HEK293 (cell line): ENCODE measurements around the gene TRPM2.

Experiments
- CTCF ChIA-PET: fragments of 350-600 bp; formaldehyde crosslinking; extraction: SDS; loops from one replicate; lab custom pipeline; 2021; ENCODE audit warnings: antibody characterized with exemption; lab: Yijun Ruan, JAX
- POLR2A ChIA-PET: fragments of 300-600 bp; formaldehyde crosslinking; extraction: SDS; loops from one replicate; lab custom pipeline; 2020; ENCODE audit warnings: antibody characterized with exemption, inconsistent platforms; lab: Yijun Ruan, JAX
- H3K27ac ChIP-seq: fragments of 200-500 bp; sonication (Bioruptor generic); 2 replicates; pipeline ENCODE4 v1.5.1; 2014; ENCODE audit warnings: low read depth, low read length, control low read depth, inconsistent platforms; ENCODE audit errors: extremely low read depth
- H3K36me3 ChIP-seq, 2 experiments: fragments of 200-500 bp in 1 of 2; sonication (Bioruptor generic) in 1 of 2; 1 replicate in 1 of 2; 2 replicates in 1 of 2; pipeline ENCODE4 v1.5.1; 2014 to 2017; ENCODE audit warnings: inconsistent platforms in 2 of 2, low read length in 2 of 2; ENCODE audit not compliant: control insufficient read depth in 2 of 2, insufficient read depth in 1 of 2
- H3K4me1 ChIP-seq: fragments of 200-500 bp; sonication (Bioruptor generic); 2 replicates; pipeline ENCODE4 v1.5.1; 2014; ENCODE audit warnings: mild to moderate bottlenecking, low read length, inconsistent platforms; ENCODE audit not compliant: control insufficient read depth, insufficient read depth
- H3K4me3 ChIP-seq: 2 replicates; pipeline ENCODE4 v1.5.1; 2011; ENCODE audit warnings: low read depth, mild to moderate bottlenecking, control low read depth, low read length, moderate library complexity
- H3K9me3 ChIP-seq: fragments of 200-500 bp; sonication (Bioruptor generic); 2 replicates; pipeline ENCODE4 v1.5.1; 2014; ENCODE audit warnings: low read depth, low read length, inconsistent platforms; ENCODE audit not compliant: control insufficient read depth, insufficient read depth
- KLF16 ChIP-seq: fragments of 450-650 bp; formaldehyde crosslinking; IDR thresholded peaks from 2 replicates; pipeline ENCODE4 v1.5.1; 2017; ENCODE audit warnings: missing biosample characterization, missing genetic modification characterization
- MEIS1 ChIP-seq: sonication (generic); formaldehyde crosslinking; IDR thresholded peaks from 2 replicates; pipeline ENCODE4 v1.8.1; 2022; ENCODE audit warnings: missing genetic modification reagents, mild to moderate bottlenecking, borderline replicate concordance
- WT1 ChIP-seq: fragments of 450-650 bp; formaldehyde crosslinking; IDR thresholded peaks from 2 replicates; pipeline ENCODE4 v1.5.1; 2016; ENCODE audit warnings: missing biosample characterization, missing genetic modification characterization
- ZEB2 ChIP-seq: fragments of 450-650 bp; formaldehyde crosslinking; IDR thresholded peaks from 2 replicates; pipeline ENCODE4 v1.5.1; 2016; ENCODE audit warnings: missing biosample characterization, missing genetic modification characterization
- ZNF211 ChIP-seq: fragments of 450-650 bp; formaldehyde crosslinking; IDR thresholded peaks from 2 replicates; pipeline ENCODE4 v1.5.1; 2016; ENCODE audit warnings: low read depth, missing biosample characterization, missing genetic modification characterization
- ZNF221 ChIP-seq: fragments of 450-650 bp; formaldehyde crosslinking; IDR thresholded peaks from 2 replicates; pipeline ENCODE4 v1.5.1; 2017; ENCODE audit warnings: missing biosample characterization, missing genetic modification characterization, borderline replicate concordance
- ZNF239 ChIP-seq: fragments of 450-650 bp; formaldehyde crosslinking; IDR thresholded peaks from 2 replicates; pipeline ENCODE4 v1.5.1; 2016; ENCODE audit warnings: missing biosample characterization, missing genetic modification characterization
- ZNF394 ChIP-seq: fragments of 450-650 bp; formaldehyde crosslinking; IDR thresholded peaks from 2 replicates; pipeline ENCODE4 v1.5.1; 2016; ENCODE audit warnings: missing biosample characterization, missing genetic modification characterization, mild to moderate bottlenecking, moderate library complexity, borderline replicate concordance
- ZNF423 ChIP-seq: fragments of 450-650 bp; formaldehyde crosslinking; IDR thresholded peaks from 2 replicates; pipeline ENCODE4 v1.5.1; 2016; ENCODE audit warnings: missing biosample characterization, missing genetic modification characterization
- ZNF558 ChIP-seq: fragments of 450-650 bp; formaldehyde crosslinking; IDR thresholded peaks from 2 replicates; pipeline ENCODE4 v1.5.1; 2016; ENCODE audit warnings: missing biosample characterization, missing genetic modification characterization
- ZNF560 ChIP-seq: fragments of 450-650 bp; formaldehyde crosslinking; IDR thresholded peaks from 2 replicates; pipeline ENCODE4 v1.5.1; 2017; ENCODE audit warnings: missing biosample characterization, missing genetic modification characterization, borderline replicate concordance
- ZNF585B ChIP-seq: fragments of 450-650 bp; formaldehyde crosslinking; IDR thresholded peaks from 2 replicates; pipeline ENCODE4 v1.5.1; 2016; ENCODE audit warnings: missing biosample characterization, missing genetic modification characterization
- ZNF76 ChIP-seq: fragments of 450-650 bp; formaldehyde crosslinking; IDR thresholded peaks from 2 replicates; pipeline ENCODE4; 2016; ENCODE audit warnings: low read depth, missing biosample characterization, missing genetic modification characterization, borderline replicate concordance
- ZXDB ChIP-seq: fragments of 450-650 bp; formaldehyde crosslinking; IDR thresholded peaks from 2 replicates; pipeline ENCODE4 v1.5.1; 2016; ENCODE audit warnings: missing biosample characterization, missing genetic modification characterization
- TF ChIP-seq, protein P1 (sequence below): fragments of 450-650 bp; formaldehyde crosslinking; IDR thresholded peaks from 2 replicates; pipeline ENCODE4 v1.5.1; 2016; ENCODE audit warnings: missing biosample characterization, missing genetic modification characterization
- TF ChIP-seq, protein P2 (sequence below): fragments of 450-650 bp; formaldehyde crosslinking; IDR thresholded peaks from 2 replicates; pipeline ENCODE4 v1.5.1; 2017; ENCODE audit warnings: missing biosample characterization, missing genetic modification characterization

TRPM2 gene

DNA sequence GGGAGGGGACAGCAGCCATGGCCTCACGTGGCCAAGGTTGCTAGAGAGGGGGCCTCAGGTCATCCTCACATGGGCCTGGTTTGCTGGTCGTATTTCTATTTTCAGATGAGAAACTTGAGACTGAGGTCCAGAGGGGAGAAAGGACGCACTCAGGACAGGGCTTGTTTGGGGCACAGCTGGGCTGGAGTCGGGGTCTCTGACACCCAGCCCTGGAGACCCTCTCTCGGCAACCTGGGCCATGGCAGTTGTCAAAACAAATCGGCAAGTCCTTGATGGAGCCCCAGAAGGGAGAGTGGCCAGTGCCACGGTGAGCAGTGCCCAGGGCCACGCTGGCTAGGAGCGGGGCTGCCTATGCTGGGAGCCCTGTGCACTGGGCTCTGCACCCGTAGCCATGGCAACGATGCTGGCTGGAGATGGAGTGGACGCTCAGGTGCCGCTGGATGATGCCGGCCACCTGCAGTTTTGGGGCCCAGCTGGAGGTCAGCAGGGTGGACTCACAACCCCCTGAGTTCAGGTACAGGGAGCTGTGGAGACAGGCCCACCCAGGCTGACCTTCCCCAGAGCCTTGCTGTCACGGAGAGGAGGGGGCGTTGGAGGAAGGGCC, 113.0 kb downstream of the TRPM2 start:
- CTCF ChIA-PET, result no interaction called here
- Histone ChIP-seq H3K27ac (no peak overlapping the region), H3K9me3 (no peaks in the 10 kb centered on the region), H3K4me3 (no peak overlapping the region), H3K36me3 (no peaks in the 10 kb centered on the region), H3K4me1 (no peaks in the 10 kb centered on the region)
- TF ChIP-seq ZNF558 (tag by site-specific recombination) (no peak), KLF16 (tag by site-specific recombination) (no peak), ZNF239 (tag by site-specific recombination) (no peak), WT1 (no peak), ZEB2 (tag by site-specific recombination) (no peak)
- POLR2A ChIA-PET, result no interaction called here

DNA sequence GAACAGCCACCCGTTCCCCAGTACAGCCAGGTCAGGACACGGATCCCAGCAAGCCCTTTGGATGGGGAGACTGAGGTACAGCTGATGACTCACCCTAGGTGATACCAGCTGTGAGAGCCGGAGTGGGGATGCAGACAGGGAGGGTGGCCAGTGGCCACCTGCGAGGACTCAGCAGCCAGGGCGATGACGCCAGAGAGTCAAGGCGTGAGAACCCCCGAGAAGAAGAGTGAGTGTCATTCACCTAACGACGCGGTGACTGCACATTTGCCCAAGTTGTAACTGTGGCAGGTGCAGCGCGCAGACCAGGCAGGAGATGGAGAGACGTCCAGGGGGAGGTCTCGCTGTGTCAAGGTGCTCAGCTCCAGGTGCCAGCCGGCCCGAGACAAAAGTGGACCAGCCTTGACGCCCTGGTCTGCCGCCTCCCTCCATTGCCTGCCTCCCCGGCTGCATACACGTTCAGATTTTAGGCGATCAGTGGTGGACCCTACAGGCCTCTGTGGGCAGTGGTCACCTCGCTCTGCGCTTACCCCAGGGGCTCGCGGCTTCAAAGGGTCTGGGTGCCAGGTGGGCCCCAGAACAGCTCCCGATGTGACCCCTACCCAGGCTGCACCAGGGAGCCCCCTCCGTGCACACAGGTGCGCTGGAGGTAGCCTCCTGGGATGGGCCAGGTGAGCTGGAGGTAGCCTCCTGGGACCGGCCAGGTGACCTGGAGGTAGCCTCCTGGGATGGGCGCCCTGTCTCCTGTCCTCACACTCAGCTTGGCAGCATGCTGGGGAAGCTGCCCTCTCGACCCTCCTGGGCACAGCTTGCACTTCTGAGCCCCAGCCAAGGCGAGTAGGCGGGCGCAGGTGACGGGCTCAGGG, 113.8 kb downstream of the TRPM2 start:
- ChIA-PET POLR2A (no interaction called here), CTCF (interaction anchor here (0.6 kb wide), 1 partner anchor 21 kb away, joined by 4 read pairs; no protein-coding TSS in a partner anchor)
- Histone ChIP-seq H3K9me3 (no peaks in the 10 kb centered on the region), H3K4me1 (no peaks in the 10 kb centered on the region), H3K27ac (no peak overlapping the region), H3K36me3 (no peaks in the 10 kb centered on the region), H3K4me3 (no peak overlapping the region)
- TF ChIP-seq MEIS1 (CRISPR knock-in tag) (no peak), ZNF560 (tag by site-specific recombination) (no peak), ZNF76 (tag by site-specific recombination) (no peak)

DNA sequence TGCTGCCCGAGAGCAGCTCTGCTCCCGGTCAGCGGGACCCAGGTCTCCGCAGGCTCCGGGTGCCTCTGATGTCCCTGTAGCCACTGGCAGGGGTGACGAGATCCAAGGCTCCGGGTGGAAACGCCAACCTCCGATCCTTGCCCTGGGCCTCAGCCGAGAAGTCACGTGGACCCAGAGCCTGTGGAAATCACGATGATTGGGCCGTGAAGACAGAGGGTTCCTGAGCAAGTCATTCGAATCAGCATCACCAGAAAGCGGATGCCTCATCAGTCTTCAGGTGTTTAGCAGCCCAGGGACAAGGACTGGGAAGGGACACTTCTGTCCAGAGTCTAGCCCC, 114.4 kb downstream of the TRPM2 start:
- Histone ChIP-seq H3K27ac (no peak overlapping the region), H3K36me3 (no peaks in the 10 kb centered on the region), H3K9me3 (no peaks in the 10 kb centered on the region), H3K4me3 (no peak overlapping the region), H3K4me1 (no peaks in the 10 kb centered on the region)
- TF ChIP-seq ZNF585B (no peak), ZNF239 (tag by site-specific recombination) (no peak), ZNF423 (tag by site-specific recombination) (no peak), ZNF221 (tag by site-specific recombination) (no peak), ZNF211 (tag by site-specific recombination) (no peak), ZXDB (tag by site-specific recombination) (no peak), ZNF394 (tag by site-specific recombination) (no peak)
- TF ChIP-seq, protein P1, sequence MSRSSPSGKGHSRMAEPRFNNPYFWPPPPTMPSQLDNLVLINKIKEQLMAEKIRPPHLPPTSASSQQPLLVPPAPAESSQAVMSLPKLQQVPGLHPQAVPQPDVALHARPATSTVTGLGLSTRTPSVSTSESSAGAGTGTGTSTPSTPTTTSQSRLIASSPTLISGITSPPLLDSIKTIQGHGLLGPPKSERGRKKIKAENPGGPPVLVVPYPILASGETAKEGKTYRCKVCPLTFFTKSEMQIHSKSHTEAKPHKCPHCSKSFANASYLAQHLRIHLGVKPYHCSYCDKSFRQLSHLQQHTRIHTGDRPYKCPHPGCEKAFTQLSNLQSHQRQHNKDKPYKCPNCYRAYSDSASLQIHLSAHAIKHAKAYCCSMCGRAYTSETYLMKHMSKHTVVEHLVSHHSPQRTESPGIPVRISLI, result no peak
- TF ChIP-seq, protein P2, sequence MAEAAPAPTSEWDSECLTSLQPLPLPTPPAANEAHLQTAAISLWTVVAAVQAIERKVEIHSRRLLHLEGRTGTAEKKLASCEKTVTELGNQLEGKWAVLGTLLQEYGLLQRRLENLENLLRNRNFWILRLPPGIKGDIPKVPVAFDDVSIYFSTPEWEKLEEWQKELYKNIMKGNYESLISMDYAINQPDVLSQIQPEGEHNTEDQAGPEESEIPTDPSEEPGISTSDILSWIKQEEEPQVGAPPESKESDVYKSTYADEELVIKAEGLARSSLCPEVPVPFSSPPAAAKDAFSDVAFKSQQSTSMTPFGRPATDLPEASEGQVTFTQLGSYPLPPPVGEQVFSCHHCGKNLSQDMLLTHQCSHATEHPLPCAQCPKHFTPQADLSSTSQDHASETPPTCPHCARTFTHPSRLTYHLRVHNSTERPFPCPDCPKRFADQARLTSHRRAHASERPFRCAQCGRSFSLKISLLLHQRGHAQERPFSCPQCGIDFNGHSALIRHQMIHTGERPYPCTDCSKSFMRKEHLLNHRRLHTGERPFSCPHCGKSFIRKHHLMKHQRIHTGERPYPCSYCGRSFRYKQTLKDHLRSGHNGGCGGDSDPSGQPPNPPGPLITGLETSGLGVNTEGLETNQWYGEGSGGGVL (tag by site-specific recombination), result no peak
- ChIA-PET CTCF (no interaction called here), POLR2A (no interaction called here)
